ENCODE results near the gene RPS3.

RPS3 gene

DNA sequence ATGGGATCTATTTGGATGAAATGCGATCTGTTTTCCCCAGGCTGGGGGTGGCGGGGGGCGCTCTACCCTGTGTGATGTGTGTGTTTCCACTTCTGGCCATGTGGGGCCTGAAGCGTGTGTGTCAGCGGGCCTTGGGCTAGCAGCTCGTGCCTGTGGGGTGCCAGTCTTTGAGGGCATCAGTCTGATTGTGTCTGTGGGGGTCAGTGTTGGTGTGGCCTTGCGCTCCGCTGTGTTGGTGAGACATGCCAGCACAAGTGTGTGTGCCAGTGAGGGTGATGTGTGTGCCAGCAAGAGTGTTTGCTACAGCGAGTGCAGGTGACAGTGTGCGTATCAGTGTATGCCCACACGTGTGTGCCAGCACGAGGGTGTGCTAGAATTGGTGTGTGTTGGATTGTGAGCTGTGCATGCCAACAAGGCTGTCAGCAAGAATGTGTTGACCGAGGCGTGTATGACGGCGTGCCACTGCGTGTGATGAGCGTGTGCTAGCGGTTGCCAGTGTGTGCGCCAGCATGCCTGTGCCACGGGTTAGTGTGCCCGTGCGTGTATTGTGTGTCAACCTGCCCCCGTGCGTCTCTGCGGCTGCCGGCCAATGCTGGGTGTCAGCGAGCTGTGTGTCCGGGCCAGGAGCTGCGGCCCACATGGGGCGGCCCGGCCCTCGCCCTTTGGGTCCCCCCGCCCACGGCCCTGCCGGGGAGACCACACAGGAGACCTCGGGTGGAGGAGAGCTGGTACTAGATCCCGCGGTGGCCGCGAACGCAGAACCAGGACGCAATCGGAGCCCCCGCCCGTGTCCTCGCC is 48.4 kb upstream of the RPS3 start:
- H3K9me3 ChIP-seq (ENCODE audit: control insufficient read depth, low read length), result no peaks in the 10 kb centered on the region
- H3K18ac ChIP-seq (ENCODE audit: low read depth in 1 of 2, low read length in 2 of 2), result peak overlapping the region; percentile 95 to 100
- H4K91ac ChIP-seq (ENCODE audit: low read length), result peak overlapping the region; percentile 96
- H2BK5ac ChIP-seq (ENCODE audit: low read depth, low read length, poor library complexity, severe bottlenecking), result no peak overlapping the region
- peak overlapping the region; percentile 62 for H2BK120ac ChIP-seq (ENCODE audit: low read depth, low read length)
- peak; percentile 64 for DNase-seq
- peak overlapping the region; percentile 94 for H4K8ac ChIP-seq (ENCODE audit: low read length)
- H2BK12ac ChIP-seq (ENCODE audit: low read length in 2 of 2), result peak overlapping the region; percentile 35 to 94
- peak overlapping the region; percentile 91 for H3K4me2 ChIP-seq (ENCODE audit: low read length, poor library complexity, severe bottlenecking)
- peak overlapping the region in 1 of 2 experiments; percentile 100 for H3K14ac ChIP-seq (ENCODE audit: low read length in 2 of 2)
- peak overlapping the region in 1 of 2 experiments; percentile 98 for H3K23ac ChIP-seq (ENCODE audit: low read length in 2 of 2)
- H2AFZ ChIP-seq (ENCODE audit: low read depth, low read length), result no peak overlapping the region
- peak overlapping the region; percentile 85 for H3K9ac ChIP-seq (ENCODE audit: low read length)
- peaks cover 41% of the 10 kb centered on the region for H3K4me1 ChIP-seq (ENCODE audit: control insufficient read depth, insufficient read depth, low read depth, low read length)
- H3K36me3 ChIP-seq (ENCODE audit: control insufficient read depth in 1 of 2, insufficient read depth in 2 of 2, low read depth in 1 of 2, low read length in 2 of 2), result no peaks in the 10 kb centered on the region
- peak overlapping the region; percentile 62 to 100 for H3K4ac ChIP-seq (ENCODE audit: low read depth in 1 of 2, low read length in 2 of 2)
- peak overlapping the region; percentile 83 for H2BK15ac ChIP-seq (ENCODE audit: low read depth, poor library complexity, severe bottlenecking)
- H3K4me3 ChIP-seq (ENCODE audit: insufficient read depth in 1 of 2, low read depth in 1 of 2, low read length in 2 of 2), result peak overlapping the region; percentile 82 to 96
- H3K27me3 ChIP-seq (ENCODE audit: control insufficient read depth in 1 of 2, insufficient read depth in 1 of 2, low read length in 2 of 2), result no peaks in the 10 kb centered on the region
- WGBS, result 5% methylated on average over 42 of the region's 47 CpGs
- H2AK5ac ChIP-seq (ENCODE audit: low read length, severe bottlenecking), result no peak overlapping the region
- no peak overlapping the region for H3K27ac ChIP-seq (ENCODE audit: low read length, poor library complexity, severe bottlenecking)
- H3K79me1 ChIP-seq (replicated peaks; ENCODE audit: low read length, poor library complexity, severe bottlenecking), result peaks cover 18% of the 10 kb centered on the region

DNA sequence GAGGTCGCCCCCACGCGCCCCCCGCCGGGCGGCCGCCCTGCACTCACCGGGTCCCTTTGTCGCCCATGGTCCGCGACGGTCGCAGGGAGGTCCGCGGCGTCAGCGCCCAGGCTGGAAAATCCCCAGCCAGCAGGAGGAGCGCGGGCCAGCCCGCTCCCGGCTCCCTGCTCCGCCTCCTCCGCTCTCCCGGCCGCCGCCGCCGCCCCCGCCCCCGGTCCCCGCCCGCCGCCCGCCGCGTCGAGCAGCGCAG is 47.9 kb upstream of the RPS3 start, which contains the start of gene ARRB1:
ARRB1 (minus strand) TSS at position 121 of the 250 bp plus-strand sequence; CDS start at position 67, 54 bp downstream.
- peak within 1 kb of the TSS; percentile 75 to 100 for H3K4ac ChIP-seq (ENCODE audit: low read depth in 1 of 2, low read length in 2 of 2)
- H3K9ac ChIP-seq (ENCODE audit: low read length), result peak within 1 kb of the TSS; percentile 87
- under 1% methylated on average over 38 of the region's 38 CpGs for WGBS
- peak within 1 kb of the TSS; percentile 96 for H4K91ac ChIP-seq (ENCODE audit: low read length)
- H3K36me3 ChIP-seq (ENCODE audit: control insufficient read depth in 1 of 2, insufficient read depth in 2 of 2, low read depth in 1 of 2, low read length in 2 of 2), result no peaks in the 10 kb centered on the region
- peak within 1 kb of the TSS; percentile 86 for H2AFZ ChIP-seq (ENCODE audit: low read depth, low read length)
- DNase-seq, result no peak
- no peaks in the 10 kb centered on the region for H3K9me3 ChIP-seq (ENCODE audit: control insufficient read depth, low read length)
- peak within 1 kb of the TSS in 1 of 2 experiments; percentile 98 for H3K23ac ChIP-seq (ENCODE audit: low read length in 2 of 2)
- H3K27me3 ChIP-seq (ENCODE audit: control insufficient read depth in 1 of 2, insufficient read depth in 1 of 2, low read length in 2 of 2), result no peaks in the 10 kb centered on the region
- H3K4me1 ChIP-seq (ENCODE audit: control insufficient read depth, insufficient read depth, low read depth, low read length), result peaks cover 41% of the 10 kb centered on the region
- H2BK12ac ChIP-seq (ENCODE audit: low read length in 2 of 2), result peak within 1 kb of the TSS; percentile 35 to 97
- peak within 1 kb of the TSS; percentile 83 for H2BK15ac ChIP-seq (ENCODE audit: low read depth, poor library complexity, severe bottlenecking)
- H3K79me1 ChIP-seq (replicated peaks; ENCODE audit: low read length, poor library complexity, severe bottlenecking), result peaks cover 14% of the 10 kb centered on the region
- no peak within 1 kb of the TSS for H2BK5ac ChIP-seq (ENCODE audit: low read depth, low read length, poor library complexity, severe bottlenecking)
- H3K18ac ChIP-seq (ENCODE audit: low read depth in 1 of 2, low read length in 2 of 2), result peak within 1 kb of the TSS; percentile 95 to 100
- no peak within 1 kb of the TSS for H3K27ac ChIP-seq (ENCODE audit: low read length, poor library complexity, severe bottlenecking)
- H2BK120ac ChIP-seq (ENCODE audit: low read depth, low read length), result peak within 1 kb of the TSS; percentile 69
- peak within 1 kb of the TSS in 1 of 2 experiments; percentile 100 for H3K14ac ChIP-seq (ENCODE audit: low read length in 2 of 2)
- H3K4me2 ChIP-seq (ENCODE audit: low read length, poor library complexity, severe bottlenecking), result peak within 1 kb of the TSS; percentile 91
- peak within 1 kb of the TSS; percentile 94 for H4K8ac ChIP-seq (ENCODE audit: low read length)
- no peak within 1 kb of the TSS for H2AK5ac ChIP-seq (ENCODE audit: low read length, severe bottlenecking)
- peak within 1 kb of the TSS; percentile 82 to 96 for H3K4me3 ChIP-seq (ENCODE audit: insufficient read depth in 1 of 2, low read depth in 1 of 2, low read length in 2 of 2)

DNA sequence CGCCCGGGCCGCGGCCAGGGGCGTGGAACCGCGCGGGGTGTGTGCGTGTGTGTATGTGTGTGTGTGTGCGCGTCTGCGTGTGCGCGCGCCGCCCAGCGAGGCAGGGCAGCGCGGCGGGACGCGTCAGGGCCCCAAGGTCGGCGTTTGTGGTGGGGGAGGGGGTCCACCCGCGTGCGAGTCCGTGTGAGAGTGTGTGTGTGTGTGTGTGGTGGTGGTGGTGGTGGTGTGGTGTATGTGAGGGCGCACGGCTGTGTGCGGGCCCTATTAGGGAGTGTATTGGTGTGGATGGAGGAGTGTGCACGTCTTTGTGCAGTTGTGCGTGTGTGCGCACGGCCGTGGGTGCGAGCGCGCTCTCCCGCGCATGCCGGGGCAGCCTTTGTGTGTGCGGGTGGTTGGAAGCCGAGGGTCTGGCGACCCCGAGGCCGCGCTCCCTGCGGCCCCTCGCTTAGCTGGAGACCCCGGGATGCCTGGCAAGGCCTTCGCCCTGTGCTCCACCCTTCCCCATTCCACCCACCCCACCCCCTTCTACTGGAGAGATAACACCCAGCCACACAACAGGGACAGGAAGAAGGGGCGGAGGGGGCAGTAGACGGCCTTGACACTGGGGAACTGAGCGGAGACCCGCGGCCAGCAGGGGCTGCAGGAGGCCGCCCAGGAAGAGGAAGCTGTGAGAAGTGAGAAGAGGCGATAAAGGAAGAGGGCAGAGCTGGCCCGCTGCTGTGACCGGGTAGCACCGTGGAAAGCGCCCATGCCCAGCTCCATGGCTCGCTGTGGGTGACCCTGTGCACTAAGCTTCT is 47.3 kb upstream of the RPS3 start:
- peak overlapping the region; percentile 89 for H3K4me2 ChIP-seq (ENCODE audit: low read length, poor library complexity, severe bottlenecking)
- H2AK5ac ChIP-seq (ENCODE audit: low read length, severe bottlenecking), result no peak overlapping the region
- peak overlapping the region; percentile 82 to 85 for H3K4me3 ChIP-seq (ENCODE audit: insufficient read depth in 1 of 2, low read depth in 1 of 2, low read length in 2 of 2)
- H2BK15ac ChIP-seq (ENCODE audit: low read depth, poor library complexity, severe bottlenecking), result peak overlapping the region; percentile 82
- peak overlapping the region; percentile 86 for H2AFZ ChIP-seq (ENCODE audit: low read depth, low read length)
- peak overlapping the region; percentile 69 for H2BK120ac ChIP-seq (ENCODE audit: low read depth, low read length)
- H3K4me1 ChIP-seq (ENCODE audit: control insufficient read depth, insufficient read depth, low read depth, low read length), result peaks cover 38% of the 10 kb centered on the region
- peak overlapping the region; percentile 74 to 100 for H3K18ac ChIP-seq (ENCODE audit: low read depth in 1 of 2, low read length in 2 of 2)
- no peak overlapping the region for H2BK5ac ChIP-seq (ENCODE audit: low read depth, low read length, poor library complexity, severe bottlenecking)
- no peaks in the 10 kb centered on the region for H3K9me3 ChIP-seq (ENCODE audit: control insufficient read depth, low read length)
- DNase-seq, result peak; percentile 78
- no peaks in the 10 kb centered on the region for H3K36me3 ChIP-seq (ENCODE audit: control insufficient read depth in 1 of 2, insufficient read depth in 2 of 2, low read depth in 1 of 2, low read length in 2 of 2)
- H3K27ac ChIP-seq (ENCODE audit: low read length, poor library complexity, severe bottlenecking), result no peak overlapping the region
- H3K14ac ChIP-seq (ENCODE audit: low read length in 2 of 2), result peak overlapping the region in 1 of 2 experiments; percentile 100
- H3K79me1 ChIP-seq (replicated peaks; ENCODE audit: low read length, poor library complexity, severe bottlenecking), result peaks cover 10% of the 10 kb centered on the region
- peak overlapping the region; percentile 87 for H3K9ac ChIP-seq (ENCODE audit: low read length)
- peak overlapping the region; percentile 75 to 96 for H3K4ac ChIP-seq (ENCODE audit: low read depth in 1 of 2, low read length in 2 of 2)
- WGBS, result under 1% methylated on average over 38 of the region's 64 CpGs
- H3K27me3 ChIP-seq (ENCODE audit: control insufficient read depth in 1 of 2, insufficient read depth in 1 of 2, low read length in 2 of 2), result no peaks in the 10 kb centered on the region
- peak overlapping the region; percentile 88 for H4K8ac ChIP-seq (ENCODE audit: low read length)
- H3K23ac ChIP-seq (ENCODE audit: low read length in 2 of 2), result peak overlapping the region in 1 of 2 experiments; percentile 98
- H2BK12ac ChIP-seq (ENCODE audit: low read length in 2 of 2), result peak overlapping the region; percentile 23 to 97
- peak overlapping the region; percentile 73 for H4K91ac ChIP-seq (ENCODE audit: low read length)

Data from mesenchymal stem cell (in vitro differentiated cells and primary cell).